DND-41 (cell line): ENCODE data around the gene SERPINB4.

Source experiments
- ATAC-seq: fragments of 200-7000 bp; cut with Tn5 transposase; 3 replicates; pipeline ENCODE4 v1.9.1; 2021; ENCODE audit warnings: low read depth; ENCODE audit not compliant: insufficient read depth
- DNase-seq: peaks from one replicate; pipeline ENCODE4 v3.0.0-alpha.2; 2020
- H2AFZ ChIP-seq: 2 replicates; pipeline ENCODE4 v1.6.0; 2012; ENCODE audit warnings: low read depth, low read length
- H3K27ac ChIP-seq: 2 replicates; pipeline ENCODE4 v1.5.1; 2012; ENCODE audit warnings: low read length, inconsistent platforms
- H3K27me3 ChIP-seq: fragments of 200-600 bp; sonication (generic); 2 replicates; pipeline ENCODE4 v1.6.0; 2012; ENCODE audit warnings: low read length, mild to moderate bottlenecking, inconsistent platforms; ENCODE audit not compliant: insufficient read depth, poor library complexity
- H3K36me3 ChIP-seq: 2 replicates; pipeline ENCODE4 v1.5.1; 2012; ENCODE audit warnings: low read length, inconsistent platforms; ENCODE audit not compliant: insufficient read depth
- H3K4me1 ChIP-seq: 2 replicates; pipeline ENCODE4 v1.5.1; 2012; ENCODE audit warnings: mild to moderate bottlenecking, low read length; ENCODE audit not compliant: insufficient read depth
- H3K4me2 ChIP-seq: 2 replicates; pipeline ENCODE4 v1.6.0; 2012; ENCODE audit warnings: mild to moderate bottlenecking, moderate library complexity, low read length, inconsistent platforms; ENCODE audit not compliant: insufficient read depth
- H3K4me3 ChIP-seq, 2 experiments: fragments of 200-600 bp in 1 of 2; shearing (Covaris generic) in 1 of 2; 2 replicates each; pipeline ENCODE4 v1.5.1; 2012 to 2016; ENCODE audit warnings: inconsistent platforms in 2 of 2, low read length in 2 of 2, mild to moderate bottlenecking in 2 of 2, low read depth in 1 of 2, moderate library complexity in 1 of 2
- H3K79me2 ChIP-seq: 2 replicates; pipeline ENCODE4 v1.6.0; 2012; ENCODE audit warnings: low read length, inconsistent platforms; ENCODE audit not compliant: insufficient read depth
- H3K9ac ChIP-seq: 2 replicates; pipeline ENCODE4 v1.6.0; 2012; ENCODE audit warnings: low read depth, mild to moderate bottlenecking, inconsistent platforms, low read length, moderate library complexity
- H3K9me3 ChIP-seq: 2 replicates; pipeline ENCODE4 v1.5.1; 2012; ENCODE audit warnings: low read length, moderate library complexity, mild to moderate bottlenecking, inconsistent platforms; ENCODE audit not compliant: insufficient read depth, severe bottlenecking
- H4K20me1 ChIP-seq: 2 replicates; pipeline ENCODE4 v1.6.0; 2012; ENCODE audit warnings: low read length; ENCODE audit not compliant: insufficient read depth
- EZH2 ChIP-seq: IDR thresholded peaks from 3 replicates; pipeline ENCODE4 v1.6.1; 2012; ENCODE audit warnings: borderline replicate concordance, low read depth, mild to moderate bottlenecking, moderate library complexity, low read length, inconsistent platforms; ENCODE audit not compliant: severe bottlenecking
- TF ChIP-seq, protein P1 (sequence below): IDR thresholded peaks from 2 replicates; pipeline ENCODE4 v1.5.1; 2012; ENCODE audit warnings: borderline replicate concordance, low read length, moderate library complexity, mild to moderate bottlenecking; ENCODE audit not compliant: poor library complexity, severe bottlenecking; ENCODE audit errors: extremely low read depth

The SERPINB4 gene

DNA sequence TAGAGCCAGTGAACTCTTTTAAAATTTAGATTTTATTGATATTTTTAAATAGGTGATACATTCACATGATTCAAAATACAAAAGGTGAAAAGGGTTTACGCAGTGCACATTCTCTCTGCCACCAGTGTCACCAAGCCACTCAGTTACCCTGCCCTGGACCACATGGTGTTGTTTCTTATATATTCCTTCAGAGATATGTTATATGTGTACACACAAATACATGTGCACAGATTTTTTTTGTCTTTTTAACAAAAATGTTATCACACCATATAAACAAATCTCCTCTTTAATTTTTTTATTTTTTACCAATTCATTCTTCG, 26.2 kb downstream of the SERPINB4 start:
- Histone ChIP-seq H3K27ac (no peak overlapping the region), H3K9ac (no peak overlapping the region), H3K9me3 (no peaks in the 10 kb centered on the region), H3K27me3 (no peaks in the 10 kb centered on the region), H3K4me2 (no peak overlapping the region), H3K4me3 (no peak overlapping the region), H3K36me3 (no peaks in the 10 kb centered on the region), H3K4me1 (no peaks in the 10 kb centered on the region), H3K79me2 (no peaks in the 10 kb centered on the region), H4K20me1 (no peaks in the 10 kb centered on the region), H2AFZ (no peak overlapping the region)
- no peak for DNase-seq
- TF ChIP-seq, protein P1, sequence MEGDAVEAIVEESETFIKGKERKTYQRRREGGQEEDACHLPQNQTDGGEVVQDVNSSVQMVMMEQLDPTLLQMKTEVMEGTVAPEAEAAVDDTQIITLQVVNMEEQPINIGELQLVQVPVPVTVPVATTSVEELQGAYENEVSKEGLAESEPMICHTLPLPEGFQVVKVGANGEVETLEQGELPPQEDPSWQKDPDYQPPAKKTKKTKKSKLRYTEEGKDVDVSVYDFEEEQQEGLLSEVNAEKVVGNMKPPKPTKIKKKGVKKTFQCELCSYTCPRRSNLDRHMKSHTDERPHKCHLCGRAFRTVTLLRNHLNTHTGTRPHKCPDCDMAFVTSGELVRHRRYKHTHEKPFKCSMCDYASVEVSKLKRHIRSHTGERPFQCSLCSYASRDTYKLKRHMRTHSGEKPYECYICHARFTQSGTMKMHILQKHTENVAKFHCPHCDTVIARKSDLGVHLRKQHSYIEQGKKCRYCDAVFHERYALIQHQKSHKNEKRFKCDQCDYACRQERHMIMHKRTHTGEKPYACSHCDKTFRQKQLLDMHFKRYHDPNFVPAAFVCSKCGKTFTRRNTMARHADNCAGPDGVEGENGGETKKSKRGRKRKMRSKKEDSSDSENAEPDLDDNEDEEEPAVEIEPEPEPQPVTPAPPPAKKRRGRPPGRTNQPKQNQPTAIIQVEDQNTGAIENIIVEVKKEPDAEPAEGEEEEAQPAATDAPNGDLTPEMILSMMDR, result no peak
- TF ChIP-seq EZH2, result no peak
- ATAC-seq, result no peak

DNA sequence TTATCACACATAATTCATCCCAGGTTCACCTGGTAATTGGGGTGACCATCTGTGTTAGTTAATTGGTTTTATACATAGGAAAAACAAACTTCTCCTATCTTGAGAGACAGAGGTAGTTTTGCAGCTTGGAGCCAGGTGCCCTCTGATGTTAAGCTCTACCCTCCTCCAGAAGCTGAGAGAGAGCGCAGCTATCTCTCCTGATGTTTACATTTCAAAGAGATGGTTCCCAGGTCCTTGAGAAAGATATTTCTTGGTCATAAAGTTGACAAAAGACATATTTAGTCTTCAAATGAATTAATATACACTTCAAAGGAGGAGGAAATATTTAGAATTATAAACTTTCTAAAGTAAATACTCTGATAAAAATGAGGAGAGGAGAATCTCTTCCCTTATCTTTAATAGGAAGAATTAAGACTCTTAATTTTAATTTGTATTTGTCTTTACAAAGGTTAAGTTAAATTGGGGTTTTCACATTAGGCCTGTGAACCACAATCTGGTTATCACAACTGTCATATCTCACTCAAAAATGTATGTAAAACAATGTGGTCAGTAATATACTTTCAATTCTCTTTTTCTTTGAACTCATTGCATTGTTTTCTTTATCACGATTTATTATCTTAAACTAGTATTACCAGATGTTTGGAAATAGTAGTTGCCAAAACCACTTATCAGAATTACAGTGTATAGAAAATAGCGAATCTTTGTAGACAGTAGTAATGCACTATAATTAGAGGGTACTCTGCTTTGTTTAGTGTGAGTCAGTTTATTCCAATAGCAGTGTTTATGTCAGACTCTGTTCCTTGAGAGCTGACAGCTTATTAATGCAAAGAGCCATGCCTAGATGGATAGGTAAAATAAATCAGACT, 26.8 kb downstream of the SERPINB4 start:
- H3K36me3 ChIP-seq, result no peaks in the 10 kb centered on the region
- no peak overlapping the region for H3K9ac ChIP-seq
- DNase-seq (no peak), ATAC-seq (no peak)
- H3K79me2 ChIP-seq, result no peaks in the 10 kb centered on the region
- H3K4me2 ChIP-seq, result no peak overlapping the region
- no peaks in the 10 kb centered on the region for H3K9me3 ChIP-seq
- TF ChIP-seq EZH2, result no peak
- TF ChIP-seq, protein P1, result no peak
- no peaks in the 10 kb centered on the region for H4K20me1 ChIP-seq
- no peaks in the 10 kb centered on the region for H3K4me1 ChIP-seq
- H3K27me3 ChIP-seq, result no peaks in the 10 kb centered on the region
- H3K4me3 ChIP-seq, result no peak overlapping the region
- H3K27ac ChIP-seq, result no peak overlapping the region
- no peak overlapping the region for H2AFZ ChIP-seq

DNA sequence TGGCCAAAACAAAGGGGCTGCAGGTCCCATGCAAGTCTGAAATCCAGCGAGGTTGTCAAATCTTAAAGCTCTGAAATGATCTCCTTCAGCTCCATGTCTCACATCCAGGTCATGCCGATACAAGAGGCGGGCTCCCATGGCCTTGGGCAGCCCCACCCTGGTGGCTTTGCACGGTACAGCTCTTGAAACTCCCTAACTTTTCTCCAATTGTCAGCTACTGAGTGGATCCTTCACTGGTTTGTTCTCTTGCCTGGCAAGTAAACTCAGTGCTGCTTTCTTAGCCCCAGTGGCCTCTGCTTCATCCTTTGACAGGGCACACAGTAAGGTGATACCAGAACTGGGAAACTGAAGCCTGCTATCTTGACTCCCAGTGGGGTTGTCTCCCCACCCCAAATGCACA, 30.6 kb downstream of the SERPINB4 start:
- ATAC-seq, result no peak

More for the DNA sequence above, 30.6 kb downstream of the SERPINB4 start:
- Histone ChIP-seq H3K4me2 (no peak overlapping the region), H3K79me2 (no peaks in the 10 kb centered on the region), H3K9ac (no peak overlapping the region), H3K4me3 (no peak overlapping the region), H3K9me3 (no peaks in the 10 kb centered on the region), H3K27ac (no peak overlapping the region), H3K36me3 (no peaks in the 10 kb centered on the region), H2AFZ (no peak overlapping the region), H3K4me1 (no peaks in the 10 kb centered on the region), H4K20me1 (no peaks in the 10 kb centered on the region), H3K27me3 (no peaks in the 10 kb centered on the region)
- DNase-seq, result no peak
- TF ChIP-seq, protein P1, result no peak
- TF ChIP-seq EZH2, result no peak
